Measurements from ENCODE around the gene FXR2.

DNA sequence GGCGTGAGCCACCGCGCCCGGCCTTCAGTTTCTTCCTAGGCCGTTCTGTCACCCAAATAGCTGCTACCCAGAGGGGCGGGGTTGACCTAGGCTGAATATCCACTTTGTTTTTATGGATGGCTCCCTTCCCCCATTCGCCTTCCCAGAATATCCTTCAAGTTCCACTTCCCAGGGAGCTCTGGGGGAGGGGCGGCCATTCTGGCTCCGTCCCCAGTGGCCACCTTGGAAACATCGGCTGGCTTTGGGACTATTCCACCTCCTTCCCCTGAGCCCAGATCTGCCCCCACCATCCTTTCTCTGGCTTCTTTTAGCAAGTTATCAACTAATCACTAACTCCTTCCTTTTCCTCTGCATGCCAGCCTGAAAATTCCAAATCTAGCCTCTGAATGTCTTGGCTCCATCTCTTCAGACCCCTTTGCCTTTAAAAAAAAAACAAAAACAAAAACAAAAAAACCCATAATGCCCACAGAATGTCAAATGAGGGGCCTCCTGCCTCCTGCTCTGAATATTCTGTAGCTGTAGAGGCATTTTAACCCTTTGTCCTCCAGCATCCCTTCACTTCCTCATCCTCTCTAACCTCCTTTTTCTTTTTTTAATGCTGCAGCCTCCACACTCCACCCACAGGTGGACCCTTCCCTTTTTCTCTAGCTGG is 42.4 kb upstream of the FXR2 start:
- TF ChIP-seq CTCF (IDR thresholded peaks at IDR 0.05) (no peak), EZH2phosphoT487 (IDR thresholded peaks at IDR 0.05) (no peak)
